DMS114 treated with DMSO at 0.1 percent for 48 hours (cell line): ENCODE results near the gene SEM1.
"Not testable (repeated sequence)": the region's sequence is repeated elsewhere in the genome, so short reads cannot be mapped to it uniquely, and the experiment has no call there.

Source experiments
- DNase-seq: peaks from one replicate; lab custom pipeline; 2025; ENCODE audit not compliant: unreplicated experiment; lab: John Stamatoyannopoulos, UW

The SEM1 gene

DNA sequence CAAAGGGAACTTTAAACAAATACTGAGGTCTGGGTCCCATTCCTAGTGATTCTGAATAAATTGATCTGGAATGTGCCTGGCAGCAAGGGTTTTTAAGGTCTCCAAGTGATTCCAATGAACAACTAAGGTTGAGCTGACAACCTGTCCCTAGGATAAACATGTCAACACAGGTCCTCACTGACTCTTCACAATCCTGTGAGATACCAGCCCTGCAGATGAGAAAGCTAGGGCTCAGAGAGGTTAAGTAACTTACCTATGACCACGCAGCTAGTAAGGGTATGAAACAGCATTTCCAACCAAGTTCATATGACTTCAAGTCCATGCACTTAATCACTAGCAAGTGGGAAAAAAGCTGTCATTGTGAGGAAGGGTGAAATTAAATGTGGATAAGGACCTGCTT is 44.0 kb downstream of the SEM1 start:
- DNase-seq, result no peak

DNA sequence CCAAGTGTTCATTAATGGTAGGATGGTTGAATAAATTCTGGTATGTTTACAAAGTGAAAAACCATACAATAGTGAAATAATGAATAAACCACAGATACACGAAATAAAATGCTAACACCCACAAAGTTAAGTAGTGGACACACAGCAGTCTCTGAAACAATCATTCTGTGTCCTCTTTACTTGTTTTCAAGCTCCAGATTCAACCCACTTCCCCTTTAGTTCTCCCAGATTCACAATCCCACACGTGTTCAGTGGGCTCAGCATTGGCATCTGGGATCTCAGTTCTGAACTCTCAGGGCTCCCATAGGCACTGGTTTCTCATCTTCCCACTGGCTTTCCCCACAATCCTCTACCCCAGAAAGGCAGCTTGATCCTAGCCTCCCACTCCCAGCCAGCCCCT is 44.9 kb downstream of the SEM1 start:
- DNase-seq, result no peak

DNA sequence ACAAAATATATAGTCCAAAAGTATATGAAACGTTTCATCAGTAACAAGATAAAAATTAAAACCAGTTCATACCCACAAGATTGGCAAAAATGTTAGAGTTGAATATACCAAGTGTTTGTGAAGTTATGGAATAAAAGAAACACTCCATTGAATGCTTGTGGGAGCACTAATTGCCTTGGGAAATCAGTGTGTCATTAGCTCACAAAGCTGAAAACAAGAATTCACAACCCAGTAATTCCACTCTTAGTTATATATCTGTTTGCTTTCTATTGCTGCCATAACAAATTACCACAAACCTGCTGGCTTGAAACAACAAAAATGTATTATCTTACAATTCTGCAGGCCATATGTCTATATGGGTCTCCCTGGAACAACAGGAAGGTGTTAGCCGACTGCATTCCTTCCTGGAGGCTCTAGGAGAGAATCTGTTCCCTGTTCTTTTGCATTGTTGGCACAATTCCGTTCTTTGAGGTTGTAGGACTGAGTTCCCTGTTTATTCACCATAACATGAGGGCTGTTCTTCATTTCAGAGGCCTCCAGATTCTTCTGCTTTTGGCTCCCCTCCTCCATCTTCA is 45.7 kb downstream of the SEM1 start:
- no peak for DNase-seq

- no peak for DNase-seq
Measured at GRCh38 chr7:96663457-96663856, 46.2 kb downstream of the SEM1 start.

DNA sequence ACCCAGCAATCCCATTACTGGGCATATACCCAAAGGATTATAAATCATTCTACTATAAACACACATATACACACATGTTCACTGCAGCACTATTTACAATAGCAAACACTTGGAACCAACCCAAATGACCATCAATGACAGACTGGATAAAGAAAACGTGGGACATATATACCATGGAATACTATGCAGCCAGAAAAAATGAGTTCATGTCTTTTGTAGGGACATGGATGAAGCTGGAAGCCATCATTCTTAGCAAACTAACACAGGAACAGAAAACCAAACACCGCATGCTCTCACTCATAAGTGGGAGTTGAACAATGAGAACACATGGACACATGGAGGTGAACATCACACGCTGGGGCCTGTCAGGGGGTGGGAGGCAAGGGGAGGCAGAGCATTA is 47.5 kb downstream of the SEM1 start:
- DNase-seq, result not testable (repeated sequence)

GRCh38 chr7:96658022-96658412 is 51.6 kb downstream of the SEM1 start:
- DNase-seq, result no peak

DNA sequence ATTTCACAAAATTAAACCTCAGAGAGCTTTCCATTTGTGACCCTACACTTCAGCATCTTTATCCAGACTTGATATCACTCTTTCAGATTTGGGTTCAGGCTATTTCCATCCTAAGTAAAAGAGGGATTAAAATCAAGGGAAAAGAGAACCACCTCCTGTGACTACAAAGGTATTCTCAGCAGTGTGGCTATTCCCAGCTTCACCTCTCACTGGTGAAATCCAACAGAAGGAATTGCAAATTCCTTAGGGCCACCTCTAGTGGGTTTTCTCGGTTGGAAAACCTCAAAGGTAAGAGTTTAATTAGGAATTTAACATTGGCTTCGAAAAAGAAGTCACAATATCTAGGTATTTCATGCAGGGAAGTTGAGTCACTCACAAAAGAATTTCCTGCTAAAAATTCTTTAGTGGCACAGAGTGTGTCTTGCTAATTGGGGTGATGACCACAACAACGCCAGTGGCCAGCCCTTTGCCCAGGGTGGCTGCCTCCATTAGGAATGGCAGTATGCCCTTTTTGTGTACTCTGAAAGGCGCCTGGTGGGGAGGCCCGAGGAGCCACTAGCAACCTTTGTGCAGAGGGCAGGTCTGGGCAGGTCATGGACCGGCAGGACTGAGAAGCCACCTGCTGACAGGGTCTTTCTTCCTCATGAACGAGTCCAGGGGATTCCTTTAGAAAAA is 52.2 kb downstream of the SEM1 start:
- no peak for DNase-seq

- DNase-seq, result no peak
Measured at GRCh38 chr7:96655956-96656355, 53.7 kb downstream of the SEM1 start.

- DNase-seq, result no peak
Measured at GRCh38 chr7:96654630-96655188, 54.9 kb downstream of the SEM1 start.

DNA sequence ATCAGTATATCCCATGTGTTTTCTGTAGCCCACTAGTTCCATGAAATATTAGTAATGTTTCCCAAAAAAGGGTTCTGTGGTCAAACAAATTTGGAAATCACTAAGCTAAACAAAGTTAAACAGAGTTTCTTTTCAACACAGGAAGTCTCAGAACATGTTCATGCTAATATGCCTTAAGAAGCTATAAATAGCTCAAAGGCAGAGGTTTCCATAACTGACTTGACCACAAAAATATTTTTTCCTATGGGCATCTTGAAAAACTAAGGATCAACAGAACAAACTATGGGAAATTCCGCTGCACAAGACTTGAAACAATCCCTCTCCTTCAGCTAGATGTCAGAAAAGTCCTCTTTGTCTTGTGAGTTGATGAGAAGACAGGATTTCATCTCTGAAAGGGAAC is 59.7 kb downstream of the SEM1 start:
- DNase-seq, result no peak

GRCh38 chr7:96648784-96649183 is 60.9 kb downstream of the SEM1 start:
- DNase-seq, result no peak

DNA sequence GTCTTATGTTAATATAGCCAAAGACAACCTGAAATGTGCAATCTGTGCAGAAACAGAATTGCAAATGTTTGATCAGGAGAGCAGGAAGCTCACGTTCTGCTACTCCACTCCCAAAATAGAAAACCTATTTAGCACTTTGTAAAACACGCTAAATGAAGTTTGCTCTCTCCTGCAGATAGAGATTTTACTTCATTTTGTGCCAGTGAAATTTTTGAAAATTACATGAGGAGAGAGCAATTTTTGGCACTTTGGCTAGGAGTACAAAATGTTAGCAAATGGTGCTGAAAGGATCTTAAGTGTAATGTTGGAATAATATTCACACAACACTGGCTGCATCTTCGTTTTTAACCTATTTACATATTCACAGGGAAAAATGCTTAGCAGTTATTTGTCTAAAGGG is 61.9 kb downstream of the SEM1 start:
- no peak for DNase-seq

GRCh38 chr7:96645084-96645483 is 64.6 kb downstream of the SEM1 start:
- no peak for DNase-seq

DNA sequence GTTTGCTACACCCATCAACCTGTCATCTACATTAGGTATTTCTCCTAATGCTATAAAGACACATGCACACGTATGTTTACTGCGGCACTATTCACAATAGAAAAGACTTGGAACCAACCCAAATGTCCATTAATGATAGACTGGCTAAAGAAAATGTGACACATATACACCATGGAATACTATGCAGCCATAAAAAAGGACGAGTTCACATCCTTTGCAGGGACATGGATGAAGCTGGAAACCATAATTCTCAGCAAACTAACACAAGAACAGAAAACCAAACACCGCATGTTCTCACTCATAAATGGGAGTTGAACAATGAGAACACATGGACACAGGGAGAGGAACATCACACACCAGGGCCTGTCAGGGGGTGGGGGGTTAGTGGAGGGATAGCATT is 66.2 kb downstream of the SEM1 start:
- DNase-seq, result not testable (repeated sequence)

- no peak for DNase-seq
Measured at GRCh38 chr7:96640054-96640453, 69.6 kb downstream of the SEM1 start.
